ENCODE results near the gene LZTS2. TPM values are rescaled to one million over a fixed set of nuclear protein-coding genes. Genes with fewer than 3 reads are reported as not detected.

LZTS2 gene
- total and polyA plus RNA-seq, 2 donors = 9.8 to 44.7 TPM

GRCh38 chr10:101007099-101007711 lies 7.6 kb downstream of the LZTS2 start:
- no peaks in the 10 kb centered on the region for H3K4me1 ChIP-seq (ENCODE audit: control insufficient read depth in 2 of 2, insufficient read depth in 2 of 2, low read length in 2 of 2)
- H3K4me3 ChIP-seq (ENCODE audit: low read length in 2 of 2) = no peak overlapping the region
- 80% methylated on average over 11 of the region's 11 CpGs for WGBS
- no peaks in the 10 kb centered on the region for H3K9me3 ChIP-seq (ENCODE audit: control insufficient read depth in 2 of 2, insufficient read depth in 1 of 2, low read length in 1 of 2)
- DNase-seq (ENCODE audit: low read depth in 6 of 9, low spot score in 9 of 9) = no peak
- H3K36me3 ChIP-seq (ENCODE audit: control insufficient read depth in 2 of 2, insufficient read depth in 2 of 2, low read length in 1 of 2) = peaks cover 2 to 12% of the 10 kb centered on the region in 2 donors
- no peak overlapping the region for H3K27ac ChIP-seq (ENCODE audit: low read depth in 1 of 2, low read length in 1 of 2)
- peaks cover 0 to 3% of the 10 kb centered on the region in 2 donors for H3K27me3 ChIP-seq (ENCODE audit: control insufficient read depth in 2 of 2, insufficient read depth in 1 of 2, low read length in 1 of 2)

- no peak for DNase-seq (ENCODE audit: low read depth in 6 of 9, low spot score in 9 of 9)
- no peak overlapping the region for H3K4me3 ChIP-seq (ENCODE audit: low read length in 2 of 2)
- H3K27me3 ChIP-seq (ENCODE audit: control insufficient read depth in 2 of 2, insufficient read depth in 1 of 2, low read length in 1 of 2) = peaks cover 0 to 3% of the 10 kb centered on the region in 2 donors
- H3K27ac ChIP-seq (ENCODE audit: low read depth in 1 of 2, low read length in 1 of 2) = no peak overlapping the region
- H3K36me3 ChIP-seq (ENCODE audit: control insufficient read depth in 2 of 2, insufficient read depth in 2 of 2, low read length in 1 of 2) = peaks cover 0 to 12% of the 10 kb centered on the region in 2 donors
- 92% methylated on average over 13 of the region's 13 CpGs for WGBS
- H3K9me3 ChIP-seq (ENCODE audit: control insufficient read depth in 2 of 2, insufficient read depth in 1 of 2, low read length in 1 of 2) = no peaks in the 10 kb centered on the region
- H3K4me1 ChIP-seq (ENCODE audit: control insufficient read depth in 2 of 2, insufficient read depth in 2 of 2, low read length in 2 of 2) = peaks cover 0 to 3% of the 10 kb centered on the region in 2 donors
Measured at GRCh38 chr10:101007915-101008822, 8.6 kb downstream of the LZTS2 start.

- no peak overlapping the region for H3K27ac ChIP-seq (ENCODE audit: low read depth in 1 of 2, low read length in 1 of 2)
- WGBS = 92% methylated on average over 6 of the region's 6 CpGs
- peaks cover 0 to 8% of the 10 kb centered on the region in 2 donors for H3K4me1 ChIP-seq (ENCODE audit: control insufficient read depth in 2 of 2, insufficient read depth in 2 of 2, low read length in 2 of 2)
- DNase-seq (ENCODE audit: low read depth in 6 of 9, low spot score in 9 of 9) = no peak
- peaks cover 0 to 3% of the 10 kb centered on the region in 2 donors for H3K27me3 ChIP-seq (ENCODE audit: control insufficient read depth in 2 of 2, insufficient read depth in 1 of 2, low read length in 1 of 2)
- peaks cover 0 to 12% of the 10 kb centered on the region in 2 donors for H3K36me3 ChIP-seq (ENCODE audit: control insufficient read depth in 2 of 2, insufficient read depth in 2 of 2, low read length in 1 of 2)
- no peak overlapping the region for H3K4me3 ChIP-seq (ENCODE audit: low read length in 2 of 2)
- no peaks in the 10 kb centered on the region for H3K9me3 ChIP-seq (ENCODE audit: control insufficient read depth in 2 of 2, insufficient read depth in 1 of 2, low read length in 1 of 2)
Measured at GRCh38 chr10:101008823-101009423, 9.3 kb downstream of the LZTS2 start.

DNA sequence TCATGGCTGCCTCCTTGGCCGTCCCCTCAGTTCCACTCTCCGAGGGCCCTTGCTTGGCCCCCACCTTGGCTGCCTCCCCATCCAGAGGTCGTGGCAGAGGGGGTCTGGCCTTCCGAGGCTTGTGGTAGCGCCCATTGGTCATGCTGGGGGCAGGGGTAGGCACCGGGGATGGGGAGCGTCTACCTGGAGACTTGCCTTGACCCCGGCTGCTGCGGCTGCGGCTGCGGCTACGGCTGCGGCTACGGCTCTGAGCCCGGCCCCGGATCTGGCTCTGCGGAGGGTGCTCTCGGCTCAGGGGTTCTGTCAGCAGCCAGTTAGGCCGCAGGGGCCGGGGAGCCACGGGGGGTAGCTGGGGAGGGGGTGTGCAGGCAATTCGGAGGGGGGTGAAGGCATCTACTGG lies 10.7 kb downstream of the LZTS2 start:
- no peaks in the 10 kb centered on the region for H3K9me3 ChIP-seq (ENCODE audit: control insufficient read depth in 2 of 2, insufficient read depth in 1 of 2, low read length in 1 of 2)
- no peak overlapping the region for H3K27ac ChIP-seq (ENCODE audit: low read depth in 1 of 2, low read length in 1 of 2)
- H3K27me3 ChIP-seq (ENCODE audit: control insufficient read depth in 2 of 2, insufficient read depth in 1 of 2, low read length in 1 of 2) = peaks cover 0 to 14% of the 10 kb centered on the region in 2 donors
- H3K36me3 ChIP-seq (ENCODE audit: control insufficient read depth in 2 of 2, insufficient read depth in 2 of 2, low read length in 1 of 2) = peaks cover 0 to 10% of the 10 kb centered on the region in 2 donors
- H3K4me1 ChIP-seq (ENCODE audit: control insufficient read depth in 2 of 2, insufficient read depth in 2 of 2, low read length in 2 of 2) = peaks cover 0 to 13% of the 10 kb centered on the region in 2 donors
- 97% methylated on average over 22 of the region's 22 CpGs for WGBS
- no peak overlapping the region for H3K4me3 ChIP-seq (ENCODE audit: low read length in 2 of 2)
- no peak for DNase-seq (ENCODE audit: low read depth in 6 of 9, low spot score in 9 of 9)

- Histone ChIP-seq H3K27ac (ENCODE audit: low read depth in 1 of 2, low read length in 1 of 2) (no peak overlapping the region), H3K27me3 (ENCODE audit: control insufficient read depth in 2 of 2, insufficient read depth in 1 of 2, low read length in 1 of 2) (peaks cover 0 to 28% of the 10 kb centered on the region in 2 donors), H3K9me3 (ENCODE audit: control insufficient read depth in 2 of 2, insufficient read depth in 1 of 2, low read length in 1 of 2) (no peaks in the 10 kb centered on the region), H3K4me1 (ENCODE audit: control insufficient read depth in 2 of 2, insufficient read depth in 2 of 2, low read length in 2 of 2) (peaks cover 0 to 13% of the 10 kb centered on the region in 2 donors), H3K36me3 (ENCODE audit: control insufficient read depth in 2 of 2, insufficient read depth in 2 of 2, low read length in 1 of 2) (peaks cover 0 to 3% of the 10 kb centered on the region in 2 donors), H3K4me3 (ENCODE audit: low read length in 2 of 2) (no peak overlapping the region)
- 87% methylated on average over 22 of the region's 22 CpGs for WGBS
- DNase-seq (ENCODE audit: low read depth in 6 of 9, low spot score in 9 of 9) = no peak
Measured at GRCh38 chr10:101011517-101012423, 12.2 kb downstream of the LZTS2 start.

GRCh38 chr10:101012525-101013364 lies 13.1 kb downstream of the LZTS2 start:
- WGBS = 28% methylated on average over 14 of the region's 14 CpGs
- H3K27ac ChIP-seq (ENCODE audit: low read depth in 1 of 2, low read length in 1 of 2) = no peak overlapping the region
- no peaks in the 10 kb centered on the region for H3K36me3 ChIP-seq (ENCODE audit: control insufficient read depth in 2 of 2, insufficient read depth in 2 of 2, low read length in 1 of 2)
- peaks cover 4 to 37% of the 10 kb centered on the region in 2 donors for H3K27me3 ChIP-seq (ENCODE audit: control insufficient read depth in 2 of 2, insufficient read depth in 1 of 2, low read length in 1 of 2)
- no peaks in the 10 kb centered on the region for H3K9me3 ChIP-seq (ENCODE audit: control insufficient read depth in 2 of 2, insufficient read depth in 1 of 2, low read length in 1 of 2)
- no peak overlapping the region for H3K4me3 ChIP-seq (ENCODE audit: low read length in 2 of 2)
- peak in 6 of 9 donors; percentile 21 to 82 (median 63) for DNase-seq (ENCODE audit: low read depth in 6 of 9, low spot score in 9 of 9)
- H3K4me1 ChIP-seq (ENCODE audit: control insufficient read depth in 2 of 2, insufficient read depth in 2 of 2, low read length in 2 of 2) = peaks cover 0 to 13% of the 10 kb centered on the region in 2 donors

DNA sequence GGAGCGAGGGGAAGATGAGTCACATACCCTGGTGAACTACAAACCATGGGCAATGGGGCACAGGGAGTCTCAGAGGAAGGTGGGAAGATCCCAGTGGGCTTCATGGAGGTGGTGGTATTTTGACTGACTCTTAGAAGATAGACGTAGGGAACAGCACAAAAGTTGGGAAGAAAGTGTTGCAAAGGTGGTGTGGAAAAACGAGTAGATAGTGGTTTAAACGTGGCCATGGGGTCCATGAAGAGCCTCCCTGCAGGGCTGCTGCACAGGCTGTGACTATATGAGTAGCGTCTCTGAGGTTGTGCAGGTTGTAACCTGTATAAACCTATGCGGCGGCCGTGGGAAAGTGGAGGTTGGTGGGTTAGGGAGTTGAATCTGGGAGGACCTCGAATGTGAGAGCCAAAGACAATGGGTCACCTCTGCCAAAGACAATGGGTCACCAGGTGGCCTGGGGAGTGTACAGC lies 13.8 kb downstream of the LZTS2 start:
- 68% methylated on average over 9 of the region's 9 CpGs for WGBS
- Histone ChIP-seq H3K36me3 (ENCODE audit: control insufficient read depth in 2 of 2, insufficient read depth in 2 of 2, low read length in 1 of 2) (no peaks in the 10 kb centered on the region), H3K27me3 (ENCODE audit: control insufficient read depth in 2 of 2, insufficient read depth in 1 of 2, low read length in 1 of 2) (peaks cover 10 to 44% of the 10 kb centered on the region in 2 donors), H3K4me1 (ENCODE audit: control insufficient read depth in 2 of 2, insufficient read depth in 2 of 2, low read length in 2 of 2) (peaks cover 0 to 13% of the 10 kb centered on the region in 2 donors), H3K4me3 (ENCODE audit: low read length in 2 of 2) (no peak overlapping the region), H3K27ac (ENCODE audit: low read depth in 1 of 2, low read length in 1 of 2) (no peak overlapping the region), H3K9me3 (ENCODE audit: control insufficient read depth in 2 of 2, insufficient read depth in 1 of 2, low read length in 1 of 2) (no peaks in the 10 kb centered on the region)
- DNase-seq (ENCODE audit: low read depth in 6 of 9, low spot score in 9 of 9) = no peak

All from thymus (tissue), 11 donors.